Transverse colon (tissue), 4 donors: Measurements from ENCODE around the gene TM9SF3. TPM values are rescaled to one million over a fixed set of nuclear protein-coding genes. Genes with fewer than 3 reads are reported as not detected.
A peak's percentile ranks its signal among the peaks of the same experiment; 100 is the strongest.

Experiments used
- DNase-seq: peaks from one replicate; pipeline ENCODE4 v3.0.0-alpha.2; 2019
- H3K27ac ChIP-seq, 4 donors: fragments of 200-600 bp; sonication (generic); 2 replicates each; pipeline ENCODE4 v1.5.1; 2016 to 2018; ENCODE audit warnings: inconsistent platforms in 4 of 4
- H3K27me3 ChIP-seq: fragments of 200-600 bp; sonication (generic); 2 replicates; pipeline ENCODE4 v1.5.1; 2017; ENCODE audit warnings: inconsistent platforms
- H3K36me3 ChIP-seq, 4 donors: fragments of 200-600 bp; sonication (generic); 2 replicates each; pipeline ENCODE4 v1.5.1; 2017 to 2019; ENCODE audit warnings: inconsistent platforms in 4 of 4
- H3K4me1 ChIP-seq, 4 donors: fragments of 200-600 bp; sonication (generic); 2 replicates each; pipeline ENCODE4 v1.5.1; 2017 to 2020; ENCODE audit warnings: inconsistent platforms in 4 of 4
- H3K4me3 ChIP-seq, 4 donors: fragments of 200-600 bp; sonication (generic); 1 replicate in 1 of 4; 2 replicates in 3 of 4; pipeline versions ENCODE4 v1.5.1 to v1.6.1; 2017 to 2019; ENCODE audit warnings: inconsistent platforms in 4 of 4
- H3K9me3 ChIP-seq, 2 donors: fragments of 200-600 bp; sonication (generic); 2 replicates each; pipeline ENCODE4 v1.5.1; 2017 to 2019; ENCODE audit warnings: inconsistent platforms in 2 of 2
- CTCF ChIP-seq, 5 experiments: fragments of 200-600 bp in 3 of 5; fragments of 450-650 bp in 2 of 5; sonication (generic) in 3 of 5; IDR thresholded peaks; 1 replicate in 2 of 5; 2 replicates in 3 of 5; pipeline ENCODE4 v1.5.1; 2016 to 2017; ENCODE audit warnings: antibody characterized with exemption in 5 of 5, inconsistent platforms in 3 of 5, mild to moderate bottlenecking in 2 of 5, moderate library complexity in 1 of 5
- EP300 ChIP-seq: sonication (generic); formaldehyde crosslinking; IDR thresholded peaks from one replicate; pipeline ENCODE4 v1.6.1; 2017; ENCODE audit warnings: antibody characterized with exemption, low read depth
- POLR2A ChIP-seq: fragments of 450-650 bp; IDR thresholded peaks from one replicate; pipeline ENCODE4 v1.6.1; 2016; ENCODE audit warnings: antibody characterized with exemption, mild to moderate bottlenecking, moderate library complexity
- POLR2AphosphoS5 ChIP-seq, 3 donors: sonication (generic); formaldehyde crosslinking; IDR thresholded peaks; one replicate each; pipeline ENCODE4 v1.6.1; 2016; ENCODE audit warnings: antibody characterized with exemption in 3 of 3
- WGBS, 2 donors: methylation state at CpG; one replicate each; pipeline ENCODE4 v1.1.5; 2018; ENCODE audit warnings: low coverage in 1 of 2; 5-methylcytosine and 5-hydroxymethylcytosine counted together
- in situ Hi-C, 4 donors: fragments of 200-750 bp; cut with MboI; loops; one replicate each; pipeline versions ENCODE4 v1.15.0 to v1.15.1; 2017; ENCODE audit warnings: low sequenced_read_pairs in 3 of 4, low pct_ligation_motif_present in 1 of 4, low pct_unique_long_range_greater_than_20kb in 1 of 4
- intact Hi-C: fragments of 100-400 bp; cut with DNase I; formaldehyde crosslinking; loops from one replicate; pipeline ENCODE4 v1.15.1; 2023; ENCODE audit warnings: low total_unique reads
- total RNA-seq, 4 donors: library from RNA; depleted of rRNA; stranded (reverse); fragments of >200 nt; gene quantifications; one replicate each; pipeline ENCODE4 v1.1.0, GENCODE V29; 2016

TM9SF3 gene
- total RNA-seq, 4 donors from 2014 or later, result 34.4 to 133 (median 77.3) TPM

GRCh38 chr10:96493871-96494525, 92.8 kb downstream of the TM9SF3 start:
- H3K36me3 ChIP-seq, result no peaks in the 10 kb centered on the region
- TF ChIP-seq POLR2A (no peak), POLR2AphosphoS5 (IDR thresholded peaks at IDR 0.05) (no peak), CTCF (IDR thresholded peaks at IDR 0.05) (no peak), EP300 (no peak)
- H3K27me3 ChIP-seq, result peaks cover 5% of the 10 kb centered on the region
- no peak overlapping the region for H3K27ac ChIP-seq
- H3K9me3 ChIP-seq, result no peaks in the 10 kb centered on the region
- no peaks in the 10 kb centered on the region for H3K4me1 ChIP-seq
- 80% methylated on average over 5 to 12 of the region's 12 CpGs for WGBS, 2 donors
- intact Hi-C loops, result no loop called here
- H3K4me3 ChIP-seq, result no peak overlapping the region
- in situ Hi-C loops, result no loop called here
- DNase-seq, result no peak

DNA sequence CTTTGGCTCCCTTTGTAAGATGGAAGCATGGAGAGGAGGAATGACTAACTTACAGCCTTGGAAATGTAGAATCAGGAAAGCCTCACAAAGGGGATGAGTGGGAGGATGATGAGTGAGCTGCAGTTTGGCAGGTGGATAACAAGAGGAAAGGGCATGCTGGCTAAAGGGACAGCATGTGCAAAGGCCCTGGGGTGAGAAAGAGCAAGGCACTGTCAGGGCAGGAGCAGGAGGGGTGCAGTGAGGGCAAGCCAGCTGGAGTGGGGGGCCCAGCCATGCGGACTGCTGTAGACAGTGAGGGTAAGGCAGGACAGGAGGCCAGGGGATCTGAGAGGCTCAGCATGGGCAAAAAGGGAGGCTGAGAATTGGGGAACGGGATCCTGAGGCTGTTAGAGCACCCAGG, 93.6 kb downstream of the TM9SF3 start:
- DNase-seq, result no peak
- Histone ChIP-seq H3K27ac (no peak overlapping the region), H3K4me3 (no peak overlapping the region), H3K27me3 (peaks cover 5% of the 10 kb centered on the region), H3K36me3 (no peaks in the 10 kb centered on the region), H3K9me3 (no peaks in the 10 kb centered on the region), H3K4me1 (no peaks in the 10 kb centered on the region)
- in situ Hi-C loops, result no loop called here
- 82 to 100% methylated on average over 1 to 2 of the region's 2 CpGs for WGBS, 2 donors
- intact Hi-C loops, result no loop called here
- no peak for TF ChIP-seq EP300
- no peak for TF ChIP-seq POLR2A
- TF ChIP-seq POLR2AphosphoS5 (IDR thresholded peaks at IDR 0.05), result no peak
- no peak for TF ChIP-seq CTCF (IDR thresholded peaks at IDR 0.05)

DNA sequence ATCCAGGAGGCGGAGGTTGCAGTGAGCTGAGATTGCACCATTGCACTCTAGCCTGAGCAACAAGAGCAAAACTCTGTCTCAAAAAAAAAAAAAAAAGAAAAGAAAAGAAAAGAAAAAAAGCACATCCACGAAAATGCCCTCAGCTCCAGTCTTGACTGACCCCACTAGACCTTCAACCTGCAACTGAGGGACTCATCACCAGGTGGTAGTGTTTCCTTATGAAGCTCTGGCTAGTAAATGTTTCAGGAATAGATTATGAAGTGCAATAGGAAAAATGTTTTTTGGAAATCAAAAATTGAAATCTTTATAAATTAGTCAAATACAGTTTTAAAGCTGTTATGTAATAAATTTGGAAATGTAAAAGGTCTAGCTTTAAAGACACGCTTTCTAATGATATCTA, 95.5 kb downstream of the TM9SF3 start:
- in situ Hi-C loops (no loop called here), intact Hi-C loops (no loop called here)
- Histone ChIP-seq H3K36me3 (no peaks in the 10 kb centered on the region), H3K9me3 (no peaks in the 10 kb centered on the region), H3K4me3 (no peak overlapping the region), H3K27ac (no peak overlapping the region), H3K4me1 (no peaks in the 10 kb centered on the region), H3K27me3 (peaks cover 10% of the 10 kb centered on the region)
- TF ChIP-seq CTCF (IDR thresholded peaks at IDR 0.05) (peak in 2 of 5 experiments; percentile 10 to 13), POLR2A (no peak)
- 79 to 81% methylated on average over 3 of the region's 3 CpGs for WGBS, 2 donors
- no peak for DNase-seq

- H3K4me1 ChIP-seq, result no peaks in the 10 kb centered on the region
- in situ Hi-C loops, result no loop called here
- no peaks in the 10 kb centered on the region for H3K36me3 ChIP-seq
- H3K4me3 ChIP-seq, result no peak overlapping the region
- H3K27ac ChIP-seq, result no peak overlapping the region
- H3K27me3 ChIP-seq, result peaks cover 10% of the 10 kb centered on the region
- intact Hi-C loops, result no loop called here
- no peaks in the 10 kb centered on the region for H3K9me3 ChIP-seq
- 89% methylated on average over 14 of the region's 14 CpGs; no CpG with 5 or more reads in 1 of the 2 donors for WGBS, 2 donors
- no peak for TF ChIP-seq POLR2AphosphoS5 (IDR thresholded peaks at IDR 0.05)
- no peak for TF ChIP-seq EP300
- no peak for TF ChIP-seq CTCF (IDR thresholded peaks at IDR 0.05)
- TF ChIP-seq POLR2A, result no peak
- no peak for DNase-seq
These were observed 98.5 kb downstream of the TM9SF3 start for GRCh38 chr10:96488161-96488935.
